Measurements from ENCODE around the gene EVI5L. TPM values are rescaled to one million over a fixed set of nuclear protein-coding genes. Genes with fewer than 3 reads are reported as not detected.

The EVI5L gene
- total RNA-seq, 1 donor from 2014 or later: 23.6 TPM

Other genes with a start within 250 kb of the EVI5L start
- gene CAMSAP3, start 234.4 kb upstream of the EVI5L start, total RNA-seq: not detected
- 21.8 TPM for gene XAB2, start 200.7 kb upstream of the EVI5L start, total RNA-seq
- gene PET100, start 200.4 kb upstream of the EVI5L start, total RNA-seq: 130 TPM
- not detected for gene PCP2, start 196.5 kb upstream of the EVI5L start, total RNA-seq
- gene STXBP2, start 193.1 kb upstream of the EVI5L start, total RNA-seq: 4.0 TPM
- gene RETN, start 161.2 kb upstream of the EVI5L start, total RNA-seq: 0.75 TPM
- 0.54 TPM for gene MCEMP1, start 153.1 kb upstream of the EVI5L start, total RNA-seq
- 77.0 TPM for gene TRAPPC5, start 149.4 kb upstream of the EVI5L start, total RNA-seq
- gene FCER2, start 128.1 kb upstream of the EVI5L start, total RNA-seq: not detected
- 0.92 TPM for gene CLEC4G, start 98.1 kb upstream of the EVI5L start, total RNA-seq
- 7.6 TPM for gene CD209, start 82.7 kb upstream of the EVI5L start, total RNA-seq
- not detected for gene CLEC4M, start 67.0 kb upstream of the EVI5L start, total RNA-seq
- gene PRR36, start 44.2 kb downstream of the EVI5L start, total RNA-seq: 0.13 TPM
- gene LRRC8E, start 58.3 kb downstream of the EVI5L start, total RNA-seq: 0.30 TPM
- 28.6 TPM for gene MAP2K7, start 73.7 kb downstream of the EVI5L start, total RNA-seq
- gene TGFBR3L, start 84.6 kb downstream of the EVI5L start, total RNA-seq: 3.0 TPM
- 12.3 TPM for gene SNAPC2, start 90.1 kb downstream of the EVI5L start, total RNA-seq
- gene CTXN1, start 95.9 kb downstream of the EVI5L start, total RNA-seq: 0.24 TPM
- 82.6 TPM for gene TIMM44, start 113.4 kb downstream of the EVI5L start, total RNA-seq
- gene ELAVL1, start 175.4 kb downstream of the EVI5L start, total RNA-seq: 55.2 TPM
- gene CCL25, start 222.5 kb downstream of the EVI5L start, total RNA-seq: not detected

All from cardiac septum (tissue), 1 donor.